ENCODE measurements around the gene ARRDC1.

The ARRDC1 gene

DNA sequence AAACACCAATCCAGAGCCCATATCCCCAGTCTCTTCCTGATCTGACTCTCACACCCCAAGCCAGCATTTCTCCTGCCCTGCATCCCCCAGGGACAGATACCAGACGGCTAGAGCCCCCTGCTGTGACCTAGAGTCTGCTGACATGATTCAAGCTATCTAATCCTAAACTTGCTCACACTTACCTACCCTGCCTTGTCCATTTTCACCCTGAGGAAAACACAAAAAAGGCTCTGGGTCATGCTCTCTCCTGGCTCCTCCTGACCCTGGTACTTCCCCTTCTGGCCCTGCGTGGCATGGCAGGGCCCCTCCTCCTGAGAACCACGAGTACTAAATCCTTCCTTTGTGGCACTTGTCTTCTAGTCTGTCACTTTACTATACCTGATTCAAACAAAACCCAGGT lies 2.8 kb upstream of the ARRDC1 start:
- Histone ChIP-seq H3K9me2 (ENCODE audit: low read depth, low read length) (no peaks in the 10 kb centered on the region), H3K79me2 (ENCODE audit: insufficient read depth, low read length) (no peaks in the 10 kb centered on the region), H3K4me1 (ENCODE audit: insufficient read depth, low read length, severe bottlenecking) (peaks cover 48% of the 10 kb centered on the region), H3K27ac (ENCODE audit: low read depth, low read length, poor library complexity, severe bottlenecking) (peak overlapping the region; percentile 31), H3K9ac (ENCODE audit: low read length) (no peak overlapping the region; the same call in 1 of the 2 replicates), H3K36me3 (ENCODE audit: insufficient read depth, low read length) (no peaks in the 10 kb centered on the region), H3F3A (ENCODE audit: insufficient read depth, low read length) (no peaks in the 10 kb centered on the region), H3K4me3 (ENCODE audit: low read depth, low read length, poor library complexity, severe bottlenecking) (no peak overlapping the region), H2AFZ (ENCODE audit: low read length) (no peak overlapping the region), H3K4me2 (ENCODE audit: low read length) (peak overlapping the region; percentile 1; the same call in 1 of the 2 replicates), H4K20me1 (ENCODE audit: insufficient read depth, low read length) (no peaks in the 10 kb centered on the region), H3K27me3 (ENCODE audit: insufficient read depth, low read length) (no peaks in the 10 kb centered on the region), H3K9me3 (ENCODE audit: low read length) (no peaks in the 10 kb centered on the region)
- TF ChIP-seq, protein P1, sequence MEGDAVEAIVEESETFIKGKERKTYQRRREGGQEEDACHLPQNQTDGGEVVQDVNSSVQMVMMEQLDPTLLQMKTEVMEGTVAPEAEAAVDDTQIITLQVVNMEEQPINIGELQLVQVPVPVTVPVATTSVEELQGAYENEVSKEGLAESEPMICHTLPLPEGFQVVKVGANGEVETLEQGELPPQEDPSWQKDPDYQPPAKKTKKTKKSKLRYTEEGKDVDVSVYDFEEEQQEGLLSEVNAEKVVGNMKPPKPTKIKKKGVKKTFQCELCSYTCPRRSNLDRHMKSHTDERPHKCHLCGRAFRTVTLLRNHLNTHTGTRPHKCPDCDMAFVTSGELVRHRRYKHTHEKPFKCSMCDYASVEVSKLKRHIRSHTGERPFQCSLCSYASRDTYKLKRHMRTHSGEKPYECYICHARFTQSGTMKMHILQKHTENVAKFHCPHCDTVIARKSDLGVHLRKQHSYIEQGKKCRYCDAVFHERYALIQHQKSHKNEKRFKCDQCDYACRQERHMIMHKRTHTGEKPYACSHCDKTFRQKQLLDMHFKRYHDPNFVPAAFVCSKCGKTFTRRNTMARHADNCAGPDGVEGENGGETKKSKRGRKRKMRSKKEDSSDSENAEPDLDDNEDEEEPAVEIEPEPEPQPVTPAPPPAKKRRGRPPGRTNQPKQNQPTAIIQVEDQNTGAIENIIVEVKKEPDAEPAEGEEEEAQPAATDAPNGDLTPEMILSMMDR (IDR thresholded peaks at IDR 0.05; ENCODE audit: low read length) = no peak
- no peak for TF ChIP-seq EZH2 (IDR thresholded peaks at IDR 0.05; ENCODE audit: borderline replicate concordance, low read length)

DNA sequence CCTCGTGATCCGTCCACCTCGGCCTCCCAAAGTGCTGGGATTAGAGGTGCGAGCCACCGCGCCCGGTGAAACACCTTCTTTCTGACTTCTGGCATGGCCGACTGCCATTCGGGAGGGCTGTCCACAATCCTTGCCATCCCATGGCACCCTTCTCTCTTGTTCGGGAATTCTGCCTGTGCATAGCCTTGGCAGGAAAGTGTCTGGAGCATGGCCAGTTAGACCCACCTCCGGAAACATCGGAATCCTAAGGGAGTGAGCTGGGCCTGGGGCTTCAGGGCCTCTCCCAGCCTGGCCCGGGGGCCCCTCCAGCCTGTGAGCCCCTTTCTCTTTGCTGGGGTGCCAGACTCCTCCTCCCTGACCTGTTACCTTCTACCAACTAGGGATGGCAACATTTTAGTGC lies 1.6 kb upstream of the ARRDC1 start:
- Histone ChIP-seq H4K20me1 (ENCODE audit: insufficient read depth, low read length) (no peaks in the 10 kb centered on the region), H3K4me1 (ENCODE audit: insufficient read depth, low read length, severe bottlenecking) (peaks cover 43% of the 10 kb centered on the region), H3K36me3 (ENCODE audit: insufficient read depth, low read length) (no peaks in the 10 kb centered on the region), H3K9me2 (ENCODE audit: low read depth, low read length) (no peaks in the 10 kb centered on the region), H3K4me2 (ENCODE audit: low read length) (peak overlapping the region; percentile 55; the same call in 1 of the 2 replicates), H3K9me3 (ENCODE audit: low read length) (no peaks in the 10 kb centered on the region), H3F3A (ENCODE audit: insufficient read depth, low read length) (no peaks in the 10 kb centered on the region), H2AFZ (ENCODE audit: low read length) (no peak overlapping the region), H3K27me3 (ENCODE audit: insufficient read depth, low read length) (no peaks in the 10 kb centered on the region), H3K27ac (ENCODE audit: low read depth, low read length, poor library complexity, severe bottlenecking) (no peak overlapping the region), H3K4me3 (ENCODE audit: low read depth, low read length, poor library complexity, severe bottlenecking) (no peak overlapping the region), H3K9ac (ENCODE audit: low read length) (no peak overlapping the region; the same call in 1 of the 2 replicates), H3K79me2 (ENCODE audit: insufficient read depth, low read length) (no peaks in the 10 kb centered on the region)
- no peak for TF ChIP-seq EZH2 (IDR thresholded peaks at IDR 0.05; ENCODE audit: borderline replicate concordance, low read length)

DNA sequence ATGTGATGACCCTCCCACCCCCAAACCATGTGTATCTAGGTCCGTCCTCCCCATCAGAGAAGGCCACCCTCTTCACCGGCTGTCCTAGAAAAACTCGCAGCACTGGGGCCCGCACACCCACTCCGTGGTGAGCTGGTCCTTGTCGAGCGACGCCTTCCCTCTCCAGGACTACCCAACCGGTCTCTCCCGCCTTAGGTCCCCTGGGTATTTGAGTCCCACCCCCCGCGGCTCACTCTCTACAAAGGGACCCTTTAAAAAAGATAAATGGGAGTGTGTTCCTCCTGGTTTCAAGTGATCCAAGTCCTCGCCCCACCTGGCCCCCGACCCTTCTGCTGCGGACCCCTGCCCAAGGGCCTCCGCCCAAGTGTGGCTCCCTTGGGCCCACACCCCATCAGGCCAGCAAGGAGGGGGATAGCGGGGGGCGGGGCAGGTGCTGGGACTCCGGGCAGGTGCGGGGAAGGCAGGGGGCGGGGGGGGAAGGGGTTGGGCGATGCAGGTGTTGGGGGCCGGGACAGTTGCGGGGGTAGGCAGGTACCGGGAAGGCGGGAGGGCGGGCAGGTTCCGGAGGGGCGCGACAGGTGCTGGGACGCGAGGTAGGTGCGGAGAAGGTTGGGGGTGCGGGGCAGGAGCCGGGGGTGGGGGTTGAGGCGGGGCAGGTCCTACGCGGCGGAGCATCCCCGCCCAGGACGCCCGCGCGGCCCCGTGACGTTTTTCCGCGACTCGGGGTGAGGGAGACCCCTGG lies 970 bp upstream of the ARRDC1 start:
- no peaks in the 10 kb centered on the region for H3K36me3 ChIP-seq (ENCODE audit: insufficient read depth, low read length)
- no peaks in the 10 kb centered on the region for H3K9me2 ChIP-seq (ENCODE audit: low read depth, low read length)
- TF ChIP-seq, protein P1 (IDR thresholded peaks at IDR 0.05; ENCODE audit: low read length) = no peak
- TF ChIP-seq EZH2 (IDR thresholded peaks at IDR 0.05; ENCODE audit: borderline replicate concordance, low read length) = no peak
- peak overlapping the region; percentile 55 for H3K4me2 ChIP-seq (ENCODE audit: low read length)
- H2AFZ ChIP-seq (ENCODE audit: low read length) = no peak overlapping the region
- no peaks in the 10 kb centered on the region for H3K27me3 ChIP-seq (ENCODE audit: insufficient read depth, low read length)
- no peaks in the 10 kb centered on the region for H4K20me1 ChIP-seq (ENCODE audit: insufficient read depth, low read length)
- H3K9me3 ChIP-seq (ENCODE audit: low read length) = no peaks in the 10 kb centered on the region
- H3K4me3 ChIP-seq (ENCODE audit: low read depth, low read length, poor library complexity, severe bottlenecking) = peak overlapping the region; percentile 50
- H3K27ac ChIP-seq (ENCODE audit: low read depth, low read length, poor library complexity, severe bottlenecking) = no peak overlapping the region
- H3F3A ChIP-seq (ENCODE audit: insufficient read depth, low read length) = no peaks in the 10 kb centered on the region
- no peaks in the 10 kb centered on the region for H3K79me2 ChIP-seq (ENCODE audit: insufficient read depth, low read length)
- H3K9ac ChIP-seq (ENCODE audit: low read length) = no peak overlapping the region; the same call in 1 of the 2 replicates
- peaks cover 39% of the 10 kb centered on the region for H3K4me1 ChIP-seq (ENCODE audit: insufficient read depth, low read length, severe bottlenecking)
